Measurements from ENCODE around the gene PSMD11. TPM values are rescaled to one million over a fixed set of nuclear protein-coding genes. Genes with fewer than 3 reads are reported as not detected.

Gene PSMD11
- total RNA-seq, 1 donor, result 84.0 TPM

DNA sequence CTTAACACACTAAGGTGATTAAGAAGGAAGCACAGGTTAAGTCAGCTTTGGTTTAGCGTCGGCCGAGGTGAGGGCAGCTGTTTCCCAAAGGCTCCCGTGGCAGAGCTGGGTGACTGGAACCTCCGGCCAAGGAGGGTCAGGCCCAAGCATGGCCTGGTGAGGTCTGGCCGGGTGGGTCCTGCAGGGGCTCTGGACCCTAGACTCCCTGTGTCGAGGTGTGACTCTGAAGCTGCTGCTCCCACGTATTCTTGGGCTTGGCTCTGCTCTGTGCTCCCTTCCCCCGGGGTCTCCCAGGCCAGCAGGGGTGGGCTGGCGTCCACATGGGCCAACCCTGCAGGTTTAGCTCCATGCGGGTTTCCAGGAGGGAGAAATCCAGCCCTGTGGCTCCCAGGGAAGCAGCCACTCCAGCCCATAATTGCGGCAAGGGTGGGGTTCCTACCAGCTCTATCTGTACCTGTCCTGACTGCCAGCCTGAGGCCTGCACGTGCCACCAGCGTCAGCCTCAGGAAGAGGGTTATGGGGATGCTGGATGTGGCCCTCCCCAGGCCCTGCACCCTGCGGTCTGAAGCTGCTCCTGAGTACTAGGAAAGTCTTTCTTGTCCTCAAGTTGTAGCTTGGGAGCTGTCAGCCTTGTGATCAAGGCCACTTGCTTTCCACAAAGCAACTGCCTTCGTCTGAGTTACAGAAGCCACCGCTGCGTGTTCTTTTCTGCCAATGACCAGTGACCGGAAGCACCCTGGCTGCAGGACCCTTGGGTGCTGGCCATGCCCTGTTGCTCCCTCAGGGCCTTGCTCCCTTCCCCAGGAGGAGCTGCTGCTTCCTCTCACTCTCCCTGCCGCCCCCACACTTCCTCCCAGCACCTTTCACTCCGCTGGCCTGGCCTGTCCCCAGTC is 47.3 kb downstream of the PSMD11 start:
- Histone ChIP-seq H3K27me3 (ENCODE audit: insufficient read depth, low read length) (no peaks in the 10 kb centered on the region), H3K9me3 (ENCODE audit: low read depth, low read length) (no peaks in the 10 kb centered on the region), H3K4me1 (ENCODE audit: insufficient read depth, low read length) (peaks cover 85% of the 10 kb centered on the region), H3K4me3 (ENCODE audit: low read length) (no peak overlapping the region)

GRCh38 chr17:32492264-32492589 is 47.9 kb downstream of the PSMD11 start:
- H3K27me3 ChIP-seq (ENCODE audit: insufficient read depth, low read length), result no peaks in the 10 kb centered on the region
- H3K4me1 ChIP-seq (ENCODE audit: insufficient read depth, low read length), result peaks cover 85% of the 10 kb centered on the region
- no peaks in the 10 kb centered on the region for H3K9me3 ChIP-seq (ENCODE audit: low read depth, low read length)
- no peak overlapping the region for H3K4me3 ChIP-seq (ENCODE audit: low read length)

DNA sequence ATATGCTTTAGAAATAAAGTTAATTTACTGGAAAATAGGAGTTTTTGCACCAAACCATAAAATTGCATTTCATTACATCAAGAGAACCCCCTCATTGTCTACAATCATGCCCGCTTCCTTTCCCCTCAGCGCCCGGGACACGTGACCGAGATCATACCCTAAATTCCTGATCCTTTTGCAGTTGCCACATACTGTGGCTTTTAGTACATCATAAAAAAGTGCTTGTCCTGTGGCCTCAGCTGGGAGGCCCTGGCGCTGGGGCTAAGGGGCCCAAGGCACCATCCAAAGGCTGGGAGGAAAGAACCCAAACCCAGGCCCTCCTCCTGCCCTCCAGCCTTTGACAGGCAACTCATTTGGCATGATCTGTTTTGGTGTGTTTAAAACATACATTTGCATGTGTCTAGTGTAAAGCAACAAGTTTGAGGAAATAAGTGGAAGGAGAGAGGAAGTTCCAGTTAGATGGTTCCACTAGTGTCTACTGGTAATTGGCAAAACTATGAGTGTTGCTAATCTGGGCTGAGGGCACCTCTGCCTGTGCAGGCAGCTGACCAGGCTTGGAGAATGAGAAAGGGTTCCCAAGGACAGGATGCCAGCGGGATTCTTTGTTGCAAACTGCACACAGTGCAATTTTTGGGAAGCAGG is 48.5 kb downstream of the PSMD11 start:
- Histone ChIP-seq H3K4me3 (ENCODE audit: low read length) (no peak overlapping the region), H3K27me3 (ENCODE audit: insufficient read depth, low read length) (no peaks in the 10 kb centered on the region), H3K4me1 (ENCODE audit: insufficient read depth, low read length) (peaks cover 80% of the 10 kb centered on the region), H3K9me3 (ENCODE audit: low read depth, low read length) (no peaks in the 10 kb centered on the region)

DNA sequence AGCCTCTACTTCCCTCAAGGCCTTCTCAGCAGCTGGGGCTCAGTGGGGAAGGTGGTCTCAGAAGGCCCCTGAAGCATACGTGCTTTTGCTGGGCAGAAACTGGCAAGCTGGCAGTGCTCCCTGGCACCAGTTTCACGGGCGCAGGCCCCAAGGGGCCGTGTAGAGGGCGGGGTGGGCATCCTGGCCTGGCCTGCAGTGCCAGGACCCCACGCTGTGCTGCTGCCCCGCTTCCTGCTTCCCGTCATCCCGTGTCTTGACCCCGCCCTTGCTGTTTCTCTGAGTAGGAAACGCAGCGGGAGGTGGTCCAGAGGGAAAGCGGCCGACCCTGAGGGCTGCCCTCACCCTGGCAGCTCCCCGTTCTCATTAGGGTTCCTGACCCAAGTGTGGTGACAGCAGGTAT is 49.3 kb downstream of the PSMD11 start:
- no peaks in the 10 kb centered on the region for H3K9me3 ChIP-seq (ENCODE audit: low read depth, low read length)
- no peaks in the 10 kb centered on the region for H3K27me3 ChIP-seq (ENCODE audit: insufficient read depth, low read length)
- no peak overlapping the region for H3K4me3 ChIP-seq (ENCODE audit: low read length)
- peaks cover 72% of the 10 kb centered on the region for H3K4me1 ChIP-seq (ENCODE audit: insufficient read depth, low read length)

GRCh38 chr17:32493976-32494513 is 49.7 kb downstream of the PSMD11 start:
- Histone ChIP-seq H3K4me1 (ENCODE audit: insufficient read depth, low read length) (peaks cover 67% of the 10 kb centered on the region), H3K4me3 (ENCODE audit: low read length) (no peak overlapping the region), H3K9me3 (ENCODE audit: low read depth, low read length) (no peaks in the 10 kb centered on the region), H3K27me3 (ENCODE audit: insufficient read depth, low read length) (no peaks in the 10 kb centered on the region)

DNA sequence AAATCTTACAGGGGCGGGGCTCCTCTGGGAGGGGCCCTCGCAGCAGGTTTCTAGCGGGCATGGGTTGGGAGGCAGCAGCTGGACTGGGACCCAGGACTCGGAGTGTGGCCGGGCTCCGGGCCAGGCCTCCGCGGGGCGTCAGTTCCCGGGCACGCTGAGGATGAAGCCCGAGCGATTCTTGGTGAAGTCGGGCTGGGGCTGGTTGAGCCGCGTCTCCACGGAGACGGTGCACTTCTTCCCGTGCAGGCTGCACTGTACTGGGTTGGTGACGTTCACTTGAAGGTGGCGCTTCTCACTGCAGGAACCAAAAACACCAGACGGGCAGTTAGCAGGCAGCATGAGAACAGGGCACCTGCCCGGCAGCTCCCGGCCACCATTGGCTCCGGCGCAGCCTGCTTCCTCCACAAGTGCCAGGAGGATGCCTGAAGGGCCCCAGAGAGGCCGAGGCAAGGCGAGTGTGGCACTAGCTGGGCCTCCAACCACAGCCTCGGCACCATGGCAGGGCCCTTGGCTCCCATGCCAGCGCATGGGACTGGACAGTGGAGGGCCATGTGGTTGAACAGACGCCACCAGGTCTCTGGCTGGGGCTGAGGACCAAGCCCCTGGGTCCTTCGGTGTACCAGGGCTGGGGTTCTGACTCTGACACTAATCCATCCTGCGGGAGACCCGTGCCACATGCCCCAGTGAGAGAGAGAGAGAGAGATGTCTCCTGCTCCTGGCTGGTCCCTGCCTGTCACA is 50.5 kb downstream of the PSMD11 start:
- no peaks in the 10 kb centered on the region for H3K9me3 ChIP-seq (ENCODE audit: low read depth, low read length)
- no peak overlapping the region for H3K4me3 ChIP-seq (ENCODE audit: low read length)
- H3K4me1 ChIP-seq (ENCODE audit: insufficient read depth, low read length), result peaks cover 60% of the 10 kb centered on the region
- no peaks in the 10 kb centered on the region for H3K27me3 ChIP-seq (ENCODE audit: insufficient read depth, low read length)

DNA sequence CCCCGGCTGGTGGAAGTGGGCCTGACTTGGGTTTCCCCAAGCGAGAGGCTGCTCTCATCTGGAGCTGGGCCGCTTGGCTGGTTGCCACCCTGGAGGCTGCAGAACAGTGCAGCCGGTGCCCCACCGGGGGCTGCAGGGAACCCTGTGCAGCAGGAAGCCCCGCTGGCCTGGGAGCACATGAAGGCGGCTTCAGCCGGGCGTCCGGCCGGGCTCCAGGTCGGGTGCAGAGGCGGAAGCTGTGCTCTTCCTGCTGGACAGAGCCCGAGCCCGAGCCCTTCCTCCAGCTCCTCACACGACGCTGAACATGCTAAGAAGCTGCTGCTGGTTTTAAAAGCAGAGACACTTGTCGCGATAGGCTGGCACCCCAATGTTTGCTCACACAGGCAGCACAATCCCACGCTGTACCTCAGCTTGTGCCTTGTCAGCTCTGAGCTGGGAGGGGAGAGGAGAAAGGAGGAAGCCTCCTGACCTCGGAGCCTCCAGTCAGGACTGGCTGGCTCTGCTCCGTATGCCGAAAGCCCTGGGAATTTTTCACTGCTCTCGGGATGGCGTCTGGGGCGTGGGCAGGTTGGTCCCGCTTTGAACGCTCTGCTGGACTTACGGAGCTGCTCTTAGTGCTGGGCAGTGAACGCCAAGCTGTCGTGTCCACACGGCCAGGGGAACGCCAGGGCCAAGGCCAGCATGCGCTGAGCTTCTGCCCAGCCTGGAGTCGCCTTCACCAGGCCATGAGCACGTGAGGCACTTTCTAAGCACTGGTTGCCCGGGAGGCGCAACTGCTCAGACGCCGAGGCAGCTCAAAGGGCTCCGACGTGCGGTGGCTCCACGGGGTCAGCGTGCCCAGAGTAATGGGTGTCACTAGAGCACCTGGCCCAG is 51.3 kb downstream of the PSMD11 start:
- no peak overlapping the region for H3K4me3 ChIP-seq (ENCODE audit: low read length)
- peaks cover 53% of the 10 kb centered on the region for H3K4me1 ChIP-seq (ENCODE audit: insufficient read depth, low read length)
- H3K27me3 ChIP-seq (ENCODE audit: insufficient read depth, low read length), result no peaks in the 10 kb centered on the region
- no peaks in the 10 kb centered on the region for H3K9me3 ChIP-seq (ENCODE audit: low read depth, low read length)

GRCh38 chr17:32496395-32497073 is 52.2 kb downstream of the PSMD11 start:
- Histone ChIP-seq H3K9me3 (ENCODE audit: low read depth, low read length) (no peaks in the 10 kb centered on the region), H3K4me3 (ENCODE audit: low read length) (no peak overlapping the region), H3K4me1 (ENCODE audit: insufficient read depth, low read length) (peaks cover 49% of the 10 kb centered on the region), H3K27me3 (ENCODE audit: insufficient read depth, low read length) (no peaks in the 10 kb centered on the region)

- Histone ChIP-seq H3K9me3 (ENCODE audit: low read depth, low read length) (no peaks in the 10 kb centered on the region), H3K4me1 (ENCODE audit: insufficient read depth, low read length) (peaks cover 47% of the 10 kb centered on the region), H3K4me3 (ENCODE audit: low read length) (no peak overlapping the region), H3K27me3 (ENCODE audit: insufficient read depth, low read length) (no peaks in the 10 kb centered on the region)
Measured at GRCh38 chr17:32497431-32498205, 53.3 kb downstream of the PSMD11 start.

DNA sequence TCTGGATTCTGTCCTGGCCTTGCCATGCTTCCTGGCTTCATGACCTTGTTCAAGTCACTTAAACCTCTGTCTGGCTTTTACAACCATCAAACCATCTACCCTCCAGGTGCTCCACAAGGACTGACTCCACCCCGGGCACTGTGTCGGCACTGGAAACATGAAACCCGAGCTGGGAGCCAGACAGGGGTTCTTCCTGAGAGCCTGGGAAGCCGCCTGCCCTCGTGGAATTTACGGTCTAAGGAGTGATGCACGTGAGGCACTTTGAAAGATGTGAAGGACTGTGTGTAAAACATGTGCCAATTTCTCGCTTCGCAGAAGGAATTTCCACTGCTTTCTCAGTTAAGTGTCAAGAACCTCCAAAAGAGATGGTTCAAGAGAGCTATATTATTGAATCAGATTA is 54.1 kb downstream of the PSMD11 start:
- H3K9me3 ChIP-seq (ENCODE audit: low read depth, low read length), result no peaks in the 10 kb centered on the region
- no peak overlapping the region for H3K4me3 ChIP-seq (ENCODE audit: low read length)
- H3K27me3 ChIP-seq (ENCODE audit: insufficient read depth, low read length), result no peaks in the 10 kb centered on the region
- H3K4me1 ChIP-seq (ENCODE audit: insufficient read depth, low read length), result peaks cover 47% of the 10 kb centered on the region

- Histone ChIP-seq H3K27me3 (ENCODE audit: insufficient read depth, low read length) (no peaks in the 10 kb centered on the region), H3K4me1 (ENCODE audit: insufficient read depth, low read length) (peaks cover 40% of the 10 kb centered on the region), H3K9me3 (ENCODE audit: low read depth, low read length) (no peaks in the 10 kb centered on the region), H3K4me3 (ENCODE audit: low read length) (no peak overlapping the region)
Measured at GRCh38 chr17:32502013-32502412, 57.7 kb downstream of the PSMD11 start.

DNA sequence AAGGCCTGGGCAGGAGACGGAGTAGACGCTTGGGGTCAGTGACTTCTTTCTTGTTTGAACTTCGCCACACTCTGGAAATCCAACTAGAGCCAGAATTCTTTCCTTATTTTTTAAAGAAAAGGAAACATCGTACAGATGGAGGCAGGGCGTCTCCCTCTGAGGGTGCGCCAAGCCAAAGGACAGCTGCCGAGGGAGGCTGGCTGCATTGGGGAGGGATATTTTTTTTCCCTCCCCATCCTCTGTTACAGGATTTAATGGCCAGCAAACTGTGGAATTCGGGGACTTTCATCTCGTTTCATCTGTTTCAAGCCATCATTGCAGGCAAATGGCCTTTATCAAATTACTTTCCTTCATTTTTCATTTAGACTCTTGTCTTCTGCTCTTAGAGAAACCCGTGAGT is 58.4 kb downstream of the PSMD11 start:
- no peak overlapping the region for H3K4me3 ChIP-seq (ENCODE audit: low read length)
- H3K9me3 ChIP-seq (ENCODE audit: low read depth, low read length), result no peaks in the 10 kb centered on the region
- H3K4me1 ChIP-seq (ENCODE audit: insufficient read depth, low read length), result peaks cover 40% of the 10 kb centered on the region
- H3K27me3 ChIP-seq (ENCODE audit: insufficient read depth, low read length), result no peaks in the 10 kb centered on the region
